PC-9 (cell line): ENCODE results near the gene FLAD1. TPM values are rescaled to one million over a fixed set of nuclear protein-coding genes. Genes with fewer than 3 reads are reported as not detected.

Experiments
- BruUV-seq: library from RNA; stranded (reverse); fragments of 400-500 nt; replicated peaks from 2 replicates; lab custom pipeline; 2021; lab: Mats Ljungman, UMichigan
- CTCF ChIA-PET: fragments of 300-600 bp; sonication (Branson Sonifier 250); formaldehyde crosslinking; loops from one replicate; lab custom pipeline; 2022; ENCODE audit warnings: antibody characterized with exemption; lab: Charles Lee
- POLR2A ChIA-PET: fragments of 300-600 bp; sonication (Branson Sonifier 250); formaldehyde crosslinking; loops from one replicate; lab custom pipeline; 2022; ENCODE audit warnings: antibody characterized with exemption; ENCODE audit not compliant: unreplicated experiment; lab: Charles Lee
- DNase-seq, 2 experiments: peaks; one replicate each; pipeline versions ENCODE4 v3.0.0 to v3.0.0-alpha.2; 2015 to 2022; ENCODE audit warnings: mixed read lengths in 1 of 2
- H2AFZ ChIP-seq: fragments of 200-600 bp; sonication (generic); 2 replicates; pipeline ENCODE4 v1.8.1; 2017; ENCODE audit warnings: antibody characterized with exemption
- H3F3A ChIP-seq: fragments of 200-600 bp; sonication (generic); 2 replicates; pipeline ENCODE4 v1.8.1; 2017; ENCODE audit warnings: antibody characterized with exemption, mild to moderate bottlenecking, low read depth; ENCODE audit not compliant: insufficient read depth
- H3K27ac ChIP-seq: fragments of 200-600 bp; sonication (generic); 2 replicates; pipeline ENCODE4 v1.6.1; 2016; ENCODE audit warnings: mixed run types
- H3K27me3 ChIP-seq: fragments of 200-600 bp; sonication (generic); 2 replicates; pipeline ENCODE4 v1.6.1; 2016; ENCODE audit warnings: low read depth, mixed run types; ENCODE audit not compliant: insufficient read depth
- H3K36me3 ChIP-seq: fragments of 200-600 bp; sonication (generic); 2 replicates; pipeline ENCODE4 v1.6.1; 2016; ENCODE audit warnings: low read depth, mixed run types
- H3K4me1 ChIP-seq: fragments of 200-600 bp; sonication (generic); replicated peaks from 2 replicates; pipeline ENCODE4 v1.6.1; 2016; ENCODE audit warnings: mixed run types; ENCODE audit not compliant: insufficient read depth
- H3K4me2 ChIP-seq: fragments of 200-600 bp; sonication (generic); 2 replicates; pipeline ENCODE4 v1.6.1; 2017; ENCODE audit warnings: mixed run types
- H3K4me3 ChIP-seq: fragments of 200-600 bp; sonication (generic); 2 replicates; pipeline ENCODE4 v1.6.1; 2016; ENCODE audit warnings: mixed run types
- H3K79me2 ChIP-seq: fragments of 200-600 bp; sonication (generic); 2 replicates; pipeline ENCODE4 v1.6.1; 2017; ENCODE audit warnings: low read depth, mixed run types
- H3K9me2 ChIP-seq: fragments of 200-600 bp; sonication (generic); 2 replicates; pipeline ENCODE4 v1.8.1; 2017; ENCODE audit warnings: mild to moderate bottlenecking; ENCODE audit not compliant: insufficient read depth
- H3K9me3 ChIP-seq: fragments of 200-600 bp; sonication (generic); 2 replicates; pipeline ENCODE4 v1.8.1; 2016; ENCODE audit warnings: low read depth; ENCODE audit not compliant: insufficient read depth
- H4K20me1 ChIP-seq: fragments of 200-600 bp; sonication (generic); 2 replicates; pipeline ENCODE4 v1.8.1; 2017; ENCODE audit not compliant: insufficient read depth
- EZH2 ChIP-seq: fragments of 200-600 bp; sonication (generic); IDR thresholded peaks from 2 replicates; pipeline ENCODE4 v1.8.0; 2017; ENCODE audit warnings: antibody characterized with exemption, low read depth
- intact Hi-C: fragments of 100-400 bp; cut with micrococcal nuclease; formaldehyde crosslinking; loops from one replicate; pipeline ENCODE4 v1.10.0; 2022; ENCODE audit not compliant: unreplicated experiment
- total RNA-seq: library from RNA; stranded (reverse); gene quantifications from 2 replicates; pipeline ENCODE4 v1.2.3, GENCODE V29; 2021
- TF ChIP-seq, protein P1 (sequence below): fragments of 200-600 bp; sonication (generic); conservative IDR thresholded peaks from 2 replicates; pipeline ENCODE4 v1.6.1; 2017; ENCODE audit warnings: mixed run types, antibody characterized with exemption, mild to moderate bottlenecking, moderate library complexity

FLAD1 gene
- total RNA-seq, 1 experiment from 2014 or later, result 54.2 TPM

- H2AFZ ChIP-seq, result no peak overlapping the region
- TF ChIP-seq EZH2, result no peak
- TF ChIP-seq, protein P1, sequence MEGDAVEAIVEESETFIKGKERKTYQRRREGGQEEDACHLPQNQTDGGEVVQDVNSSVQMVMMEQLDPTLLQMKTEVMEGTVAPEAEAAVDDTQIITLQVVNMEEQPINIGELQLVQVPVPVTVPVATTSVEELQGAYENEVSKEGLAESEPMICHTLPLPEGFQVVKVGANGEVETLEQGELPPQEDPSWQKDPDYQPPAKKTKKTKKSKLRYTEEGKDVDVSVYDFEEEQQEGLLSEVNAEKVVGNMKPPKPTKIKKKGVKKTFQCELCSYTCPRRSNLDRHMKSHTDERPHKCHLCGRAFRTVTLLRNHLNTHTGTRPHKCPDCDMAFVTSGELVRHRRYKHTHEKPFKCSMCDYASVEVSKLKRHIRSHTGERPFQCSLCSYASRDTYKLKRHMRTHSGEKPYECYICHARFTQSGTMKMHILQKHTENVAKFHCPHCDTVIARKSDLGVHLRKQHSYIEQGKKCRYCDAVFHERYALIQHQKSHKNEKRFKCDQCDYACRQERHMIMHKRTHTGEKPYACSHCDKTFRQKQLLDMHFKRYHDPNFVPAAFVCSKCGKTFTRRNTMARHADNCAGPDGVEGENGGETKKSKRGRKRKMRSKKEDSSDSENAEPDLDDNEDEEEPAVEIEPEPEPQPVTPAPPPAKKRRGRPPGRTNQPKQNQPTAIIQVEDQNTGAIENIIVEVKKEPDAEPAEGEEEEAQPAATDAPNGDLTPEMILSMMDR, result peak; percentile 93
- H3K4me1 ChIP-seq, result peaks cover 36% of the 10 kb centered on the region
- H3K79me2 ChIP-seq, result peaks cover 4% of the 10 kb centered on the region; the same call in 1 of the 2 replicates
- peak; percentile 91 to 99 for DNase-seq
- no TSS peak for BruUV-seq
- peaks cover 9% of the 10 kb centered on the region for H4K20me1 ChIP-seq
- peak overlapping the region; percentile 53 for H3K27ac ChIP-seq
- ChIA-PET POLR2A (interaction anchor here (0.5 to 0.7 kb wide), 4 partner anchors 18 to 1404 kb away, joined by 3 to 4 read pairs (median 4); partner anchors contain the start of gene FLAD1), CTCF (interaction anchor here (0.6 to 1.5 kb wide), 6 partner anchors 10 to 47 kb away, joined by 4 to 17 read pairs (median 7); partner anchors contain the start of genes SHC1 and ZBTB7B)
- peaks cover 33% of the 10 kb centered on the region for H3F3A ChIP-seq
- peak overlapping the region; percentile 75 for H3K4me2 ChIP-seq
- no peaks in the 10 kb centered on the region for H3K9me3 ChIP-seq
- intact Hi-C loops, result loop anchor here (1.0 to 2.0 kb wide), 5 partner anchors 15 to 56 kb away; partner anchors contain the start of genes CKS1B, PYGO2, SHC1 and ZBTB7B
- no peaks in the 10 kb centered on the region for H3K36me3 ChIP-seq
- no peaks in the 10 kb centered on the region for H3K27me3 ChIP-seq
- peak overlapping the region; percentile 37; the same call in 1 of the 2 replicates for H3K4me3 ChIP-seq
- no peaks in the 10 kb centered on the region for H3K9me2 ChIP-seq
These were observed 34.1 kb downstream of the FLAD1 start for GRCh38 chr1:155017041-155017945.

DNA sequence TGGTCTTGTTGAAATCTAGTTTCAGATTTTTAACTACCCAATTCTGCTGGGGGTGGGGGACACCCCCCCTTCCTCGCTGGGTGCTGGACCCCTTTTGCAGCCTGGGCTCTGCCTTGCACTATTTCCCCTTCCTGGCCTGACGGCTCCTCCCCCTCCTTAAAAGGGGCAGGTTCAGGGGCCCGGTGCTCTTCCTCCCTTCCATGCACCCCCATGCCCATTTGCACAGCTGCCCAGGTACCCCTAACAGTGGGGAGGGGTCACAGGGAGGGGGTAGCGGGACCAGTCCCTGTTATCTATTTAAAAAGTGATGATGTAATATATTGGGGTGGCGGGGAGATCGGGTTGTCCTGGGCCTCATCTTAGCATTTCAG is 34.8 kb downstream of the FLAD1 start:
- H4K20me1 ChIP-seq, result peaks cover 5% of the 10 kb centered on the region; the same call in 1 of the 2 replicates
- intact Hi-C loops, result loop anchor here (1.0 to 2.0 kb wide), 5 partner anchors 16 to 57 kb away; partner anchors contain the start of genes CKS1B, PYGO2, SHC1 and ZBTB7B
- no peak for DNase-seq
- H3K9me2 ChIP-seq, result no peaks in the 10 kb centered on the region
- peak overlapping the region; percentile 75 for H3K4me2 ChIP-seq
- no peak overlapping the region for H2AFZ ChIP-seq
- ChIA-PET CTCF (interaction anchor here (0.6 to 1.5 kb wide), 2 partner anchors 34 to 47 kb away, joined by 4 to 17 read pairs; partner anchors contain the start of gene SHC1), POLR2A (interaction anchor here (0.5 kb wide), 1 partner anchor 1404 kb away, joined by 4 read pairs; no protein-coding TSS in a partner anchor)
- peak overlapping the region; percentile 37; the same call in 1 of the 2 replicates for H3K4me3 ChIP-seq
- no peaks in the 10 kb centered on the region for H3K27me3 ChIP-seq
- H3K36me3 ChIP-seq, result no peaks in the 10 kb centered on the region
- peaks cover 43% of the 10 kb centered on the region for H3K4me1 ChIP-seq
- TSS peak; percentile 20 for BruUV-seq
- peaks cover 4% of the 10 kb centered on the region; the same call in 1 of the 2 replicates for H3K79me2 ChIP-seq
- H3K9me3 ChIP-seq, result no peaks in the 10 kb centered on the region
- H3K27ac ChIP-seq, result peak overlapping the region; percentile 21
- H3F3A ChIP-seq, result peaks cover 33% of the 10 kb centered on the region
- TF ChIP-seq, protein P1, result no peak
- no peak for TF ChIP-seq EZH2
